Stimulated activated naive CD8-positive, alpha-beta T cell treated with anti-CD3 and anti-CD28 coated beads, Interleukin-15, Interleukin-2, amounts not matched to agents 100 ng/mL and 50 ng/mL, for 24 hours (primary cell): ENCODE results near the gene PPP6R3.

Source experiments
- H3K27ac Mint-ChIP-seq: one replicate; pipeline ENCODE4 v1.8.0; 2021; ENCODE audit warnings: mild to moderate bottlenecking, mixed read lengths
- H3K27me3 Mint-ChIP-seq: one replicate; pipeline ENCODE4 v1.8.0; 2021; ENCODE audit warnings: mixed read lengths
- H3K36me3 Mint-ChIP-seq: one replicate; pipeline ENCODE4 v1.8.0; 2021; ENCODE audit warnings: low read depth, mixed read lengths
- H3K4me1 Mint-ChIP-seq: one replicate; pipeline ENCODE4 v1.8.0; 2021; ENCODE audit warnings: low read depth, mixed read lengths
- H3K4me3 Mint-ChIP-seq: one replicate; pipeline ENCODE4 v1.8.0; 2021; ENCODE audit warnings: mild to moderate bottlenecking, mixed read lengths
- H3K9me3 Mint-ChIP-seq: one replicate; pipeline ENCODE4 v1.8.0; 2021; ENCODE audit warnings: mixed read lengths

PPP6R3 gene

GRCh38 chr11:68660066-68660810, 199.7 kb downstream of the PPP6R3 start:
- H3K4me1 Mint-ChIP-seq = no peaks in the 10 kb centered on the region
- no peaks in the 10 kb centered on the region for H3K9me3 Mint-ChIP-seq
- no peak overlapping the region for H3K27ac Mint-ChIP-seq
- no peaks in the 10 kb centered on the region for H3K36me3 Mint-ChIP-seq
- no peak overlapping the region for H3K4me3 Mint-ChIP-seq
- peaks cover 3% of the 10 kb centered on the region for H3K27me3 Mint-ChIP-seq

- H3K27me3 Mint-ChIP-seq = peaks cover 3% of the 10 kb centered on the region
- H3K36me3 Mint-ChIP-seq = no peaks in the 10 kb centered on the region
- H3K27ac Mint-ChIP-seq = no peak overlapping the region
- no peak overlapping the region for H3K4me3 Mint-ChIP-seq
- H3K9me3 Mint-ChIP-seq = no peaks in the 10 kb centered on the region
- H3K4me1 Mint-ChIP-seq = no peaks in the 10 kb centered on the region
These were observed 200.5 kb downstream of the PPP6R3 start for GRCh38 chr11:68661014-68661413.

GRCh38 chr11:68661697-68662603, 201.4 kb downstream of the PPP6R3 start:
- peaks cover 3% of the 10 kb centered on the region for H3K27me3 Mint-ChIP-seq
- H3K4me3 Mint-ChIP-seq = no peak overlapping the region
- no peaks in the 10 kb centered on the region for H3K9me3 Mint-ChIP-seq
- H3K36me3 Mint-ChIP-seq = no peaks in the 10 kb centered on the region
- no peak overlapping the region for H3K27ac Mint-ChIP-seq
- H3K4me1 Mint-ChIP-seq = no peaks in the 10 kb centered on the region

- no peak overlapping the region for H3K4me3 Mint-ChIP-seq
- no peaks in the 10 kb centered on the region for H3K9me3 Mint-ChIP-seq
- H3K4me1 Mint-ChIP-seq = no peaks in the 10 kb centered on the region
- H3K27me3 Mint-ChIP-seq = peaks cover 3% of the 10 kb centered on the region
- no peaks in the 10 kb centered on the region for H3K36me3 Mint-ChIP-seq
- no peak overlapping the region for H3K27ac Mint-ChIP-seq
These were observed 203.0 kb downstream of the PPP6R3 start for GRCh38 chr11:68663482-68664010.

- Mint-ChIP-seq H3K4me1 (no peaks in the 10 kb centered on the region), H3K36me3 (no peaks in the 10 kb centered on the region), H3K27me3 (peaks cover 3% of the 10 kb centered on the region), H3K27ac (no peak overlapping the region), H3K9me3 (no peaks in the 10 kb centered on the region), H3K4me3 (no peak overlapping the region)
These were observed 203.6 kb downstream of the PPP6R3 start for GRCh38 chr11:68664141-68664540.

GRCh38 chr11:68664906-68665305, 204.4 kb downstream of the PPP6R3 start:
- H3K9me3 Mint-ChIP-seq = no peaks in the 10 kb centered on the region
- peaks cover 3% of the 10 kb centered on the region for H3K27me3 Mint-ChIP-seq
- H3K4me1 Mint-ChIP-seq = no peaks in the 10 kb centered on the region
- H3K36me3 Mint-ChIP-seq = no peaks in the 10 kb centered on the region
- H3K27ac Mint-ChIP-seq = no peak overlapping the region
- H3K4me3 Mint-ChIP-seq = no peak overlapping the region
